Fibroblast of lung (primary cell): ENCODE data around the gene CAMKMT.

Experiments used
- CTCF ChIP-seq, 2 donors: IDR thresholded peaks in 1 of 2; conservative IDR thresholded peaks in 1 of 2; 1 replicate in 1 of 2; 2 replicates in 1 of 2; pipeline ENCODE4 v1.5.1; 2011 to 2012; ENCODE audit warnings: low read length in 2 of 2, control low read depth in 1 of 2, inconsistent platforms in 1 of 2, low read depth in 1 of 2, mild to moderate bottlenecking in 1 of 2
- EZH2 ChIP-seq: IDR thresholded peaks from 2 replicates; pipeline ENCODE4 v1.5.1; 2012; ENCODE audit warnings: low read length, control low read depth, mild to moderate bottlenecking; ENCODE audit errors: missing control alignments

GRCh38 chr2:44740678-44741077, 378.9 kb downstream of the CAMKMT start:
- no peak for TF ChIP-seq CTCF (conservative IDR thresholded peaks at IDR 0.05 in 1 of 2, IDR thresholded peaks at IDR 0.05 in 1 of 2; ENCODE audit: low read depth in 1 of 2, low read length in 2 of 2)
- TF ChIP-seq EZH2, result no peak
